Type B pancreatic cell (in vitro differentiated cells): ENCODE data around the gene ARHGEF28. TPM values are rescaled to one million over a fixed set of nuclear protein-coding genes. Genes with fewer than 3 reads are reported as not detected.

Source experiments
- DNase-seq: peaks from one replicate; pipeline ENCODE4 v3.0.0; 2021; ENCODE audit warnings: mixed read lengths; ENCODE audit not compliant: unreplicated experiment; ENCODE audit errors: extremely low spot score
- H3K27ac Mint-ChIP-seq: 2 replicates; pipeline ENCODE4 v1.8.0; 2021; ENCODE audit warnings: mild to moderate bottlenecking, mixed read lengths
- H3K27me3 Mint-ChIP-seq: 2 replicates; pipeline ENCODE4 v1.8.0; 2021; ENCODE audit warnings: mixed read lengths
- H3K36me3 Mint-ChIP-seq: 2 replicates; pipeline ENCODE4 v1.8.0; 2021; ENCODE audit warnings: mixed read lengths
- H3K4me1 Mint-ChIP-seq: one replicate; pipeline ENCODE4 v1.8.0; 2021; ENCODE audit warnings: mixed read lengths; ENCODE audit not compliant: unreplicated experiment
- H3K4me3 Mint-ChIP-seq: 2 replicates; pipeline ENCODE4 v1.8.0; 2021; ENCODE audit warnings: mild to moderate bottlenecking, mixed read lengths
- H3K9me3 Mint-ChIP-seq: 2 replicates; pipeline ENCODE4 v1.8.0; 2021; ENCODE audit warnings: mixed read lengths
- CTCF ChIP-seq: fragments of 200-600 bp; sonication (generic); conservative IDR thresholded peaks from 2 replicates; pipeline ENCODE4 v1.5.0; 2021; ENCODE audit warnings: antibody characterized with exemption, mild to moderate bottlenecking
- total RNA-seq: library from RNA; stranded (reverse); gene quantifications from 2 replicates; pipeline ENCODE4 v1.2.1, GENCODE V29; 2021; ENCODE audit warnings: low replicate concordance

ARHGEF28 gene
- total RNA-seq, 1 donor from 2014 or later: 24.9 TPM

- no peaks in the 10 kb centered on the region for H3K9me3 Mint-ChIP-seq
- H3K4me1 Mint-ChIP-seq: peaks cover 26% of the 10 kb centered on the region
- H3K36me3 Mint-ChIP-seq: no peaks in the 10 kb centered on the region
- no peak for DNase-seq
- TF ChIP-seq CTCF: no peak
- no peaks in the 10 kb centered on the region for H3K27me3 Mint-ChIP-seq
- no peak overlapping the region for H3K4me3 Mint-ChIP-seq
- H3K27ac Mint-ChIP-seq: no peak overlapping the region
Measured at GRCh38 chr5:73950912-73951430, 325.0 kb downstream of the ARHGEF28 start.

GRCh38 chr5:73952872-73953271, 326.9 kb downstream of the ARHGEF28 start:
- Mint-ChIP-seq H3K36me3 (no peaks in the 10 kb centered on the region), H3K9me3 (no peaks in the 10 kb centered on the region), H3K27me3 (no peaks in the 10 kb centered on the region), H3K4me1 (peaks cover 17% of the 10 kb centered on the region), H3K4me3 (no peak overlapping the region), H3K27ac (no peak overlapping the region)
- DNase-seq: no peak
- TF ChIP-seq CTCF: no peak

- Mint-ChIP-seq H3K9me3 (no peaks in the 10 kb centered on the region), H3K27ac (no peak overlapping the region), H3K4me3 (no peak overlapping the region), H3K36me3 (no peaks in the 10 kb centered on the region), H3K27me3 (no peaks in the 10 kb centered on the region), H3K4me1 (peaks cover 3% of the 10 kb centered on the region)
- no peak for DNase-seq
- TF ChIP-seq CTCF: no peak
Measured at GRCh38 chr5:73954381-73954780, 328.4 kb downstream of the ARHGEF28 start.

- Mint-ChIP-seq H3K36me3 (no peaks in the 10 kb centered on the region), H3K4me3 (no peak overlapping the region), H3K9me3 (no peaks in the 10 kb centered on the region), H3K27me3 (no peaks in the 10 kb centered on the region), H3K27ac (no peak overlapping the region), H3K4me1 (no peaks in the 10 kb centered on the region)
- no peak for DNase-seq
- TF ChIP-seq CTCF: no peak
Measured at GRCh38 chr5:73955271-73955846, 329.4 kb downstream of the ARHGEF28 start.

GRCh38 chr5:73957397-73958001, 331.5 kb downstream of the ARHGEF28 start:
- Mint-ChIP-seq H3K4me3 (no peak overlapping the region), H3K27me3 (no peaks in the 10 kb centered on the region), H3K9me3 (no peaks in the 10 kb centered on the region), H3K36me3 (no peaks in the 10 kb centered on the region), H3K27ac (no peak overlapping the region), H3K4me1 (no peaks in the 10 kb centered on the region)
- no peak for DNase-seq
- no peak for TF ChIP-seq CTCF
